Cerebellar cortex (tissue), 1 donor: ENCODE measurements around the gene SULT1A1.
"Not testable (repeated sequence)": the region's sequence is repeated elsewhere in the genome, so short reads cannot be mapped to it uniquely, and the experiment has no call there.

Experiments
- DNase-seq: peaks from one replicate; pipeline ENCODE4 v3.0.0-alpha.2; 2015; ENCODE audit warnings: low spot score

The SULT1A1 gene

GRCh38 chr16:28608867-28609596, 812 bp downstream of the SULT1A1 start:
- not testable (repeated sequence) for DNase-seq

- DNase-seq = not testable (repeated sequence)
These were observed 1.4 kb downstream of the SULT1A1 start for GRCh38 chr16:28608496-28608808.

DNA sequence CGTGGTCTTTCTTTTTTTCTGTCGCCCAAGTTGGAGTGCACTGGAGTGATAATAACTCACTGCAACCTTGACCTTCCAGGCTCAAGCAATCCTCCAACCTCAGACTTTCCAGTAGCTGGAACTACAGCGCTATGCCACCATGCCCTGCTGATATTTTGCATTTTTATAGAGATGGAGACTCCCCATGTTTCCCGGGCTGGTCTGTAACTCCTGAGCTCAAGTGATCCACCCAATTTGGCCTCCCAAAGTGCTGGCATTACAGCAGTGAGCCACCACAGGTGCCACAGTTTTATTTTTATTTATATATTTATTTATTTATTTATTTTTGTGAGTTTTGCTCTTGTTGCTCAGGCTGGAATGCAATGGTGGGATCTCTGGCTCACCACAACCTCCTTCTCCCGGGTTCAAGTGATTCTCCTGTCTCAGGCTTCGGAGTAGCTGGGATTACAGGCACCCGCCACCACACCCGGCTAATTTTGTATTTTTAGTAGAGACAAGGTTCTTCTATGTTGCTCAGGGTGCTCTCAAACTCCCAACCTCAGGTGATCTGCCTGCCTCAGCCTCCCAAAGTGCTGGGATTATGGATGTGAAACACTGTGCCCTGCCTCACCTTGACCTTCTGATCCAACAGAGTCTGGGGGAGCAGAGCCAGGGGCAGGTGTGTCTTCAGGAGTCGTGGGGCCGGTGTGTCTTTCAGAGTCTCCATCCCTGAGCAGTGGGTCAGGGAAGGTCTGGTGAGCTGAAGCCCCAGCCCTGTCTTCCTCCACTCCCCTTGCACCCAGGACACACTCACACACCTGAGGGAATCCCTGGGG, 2.0 kb downstream of the SULT1A1 start:
- not testable (repeated sequence) for DNase-seq

- DNase-seq = no peak
These were observed 2.7 kb downstream of the SULT1A1 start for GRCh38 chr16:28607116-28607623.

DNA sequence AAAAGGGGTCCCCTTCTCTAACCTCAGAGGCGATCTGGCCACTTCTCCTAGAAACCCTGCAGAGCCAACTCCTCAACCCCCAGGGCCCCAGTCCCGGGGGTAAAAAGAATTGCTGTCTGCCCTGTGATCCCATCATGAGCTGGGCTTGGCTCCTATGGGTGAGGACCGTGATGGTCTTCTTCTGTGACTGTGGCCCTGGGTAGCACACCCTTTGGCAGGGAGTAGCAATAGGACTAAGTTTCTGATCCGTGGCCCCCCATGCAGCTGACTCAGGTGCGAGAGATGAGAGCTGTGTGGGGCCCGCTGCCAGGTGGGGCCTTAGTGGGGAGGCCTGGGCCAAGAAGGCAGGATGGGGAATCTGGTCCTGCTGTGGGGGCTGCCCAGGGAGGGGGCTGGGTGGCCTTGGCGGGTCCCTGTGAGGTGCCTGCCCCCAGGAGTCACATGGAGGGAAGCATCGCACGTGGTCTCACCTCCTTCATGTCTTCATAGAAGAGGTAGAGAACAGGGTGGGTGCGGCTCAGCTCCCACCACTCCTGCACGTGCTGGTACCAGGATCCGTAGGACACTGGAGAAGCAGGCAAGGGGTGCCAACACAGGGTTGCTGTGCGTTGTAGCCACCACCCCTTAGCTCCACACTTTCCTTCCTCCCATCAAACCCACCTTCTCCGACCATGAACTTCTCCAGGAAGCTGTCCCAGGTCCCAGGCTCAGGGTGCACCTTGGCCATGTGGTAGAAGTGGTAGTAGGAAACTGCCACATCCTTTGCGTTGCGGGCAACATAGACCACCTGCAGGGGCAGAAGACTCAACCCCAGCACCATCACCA, 3.3 kb downstream of the SULT1A1 start:
- DNase-seq = no peak

DNA sequence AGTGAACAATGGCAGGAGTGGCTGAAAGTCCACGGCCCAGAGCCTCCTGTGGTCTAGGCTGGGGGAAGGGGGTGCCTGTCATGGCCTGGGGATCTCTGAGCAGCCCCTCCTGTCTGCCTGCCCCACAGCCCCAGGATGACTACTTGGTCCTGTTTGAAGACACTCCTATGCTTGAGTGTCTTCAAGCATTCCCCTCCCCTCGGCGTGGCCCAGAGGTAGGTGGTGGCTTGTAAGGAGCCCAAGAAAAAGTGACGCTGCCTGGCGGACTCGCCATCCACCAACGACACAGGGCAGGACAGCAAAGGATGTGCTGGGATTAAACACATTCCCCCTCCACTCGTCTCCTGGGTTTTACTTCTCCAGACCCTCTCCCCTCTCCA, 5.7 kb downstream of the SULT1A1 start:
- DNase-seq = no peak

GRCh38 chr16:28603381-28604185, 6.3 kb downstream of the SULT1A1 start:
- no peak for DNase-seq

GRCh38 chr16:28602529-28602928, 7.3 kb downstream of the SULT1A1 start:
- DNase-seq = no peak

- not testable (repeated sequence) for DNase-seq
These were observed 7.8 kb downstream of the SULT1A1 start for GRCh38 chr16:28602062-28602461.

DNA sequence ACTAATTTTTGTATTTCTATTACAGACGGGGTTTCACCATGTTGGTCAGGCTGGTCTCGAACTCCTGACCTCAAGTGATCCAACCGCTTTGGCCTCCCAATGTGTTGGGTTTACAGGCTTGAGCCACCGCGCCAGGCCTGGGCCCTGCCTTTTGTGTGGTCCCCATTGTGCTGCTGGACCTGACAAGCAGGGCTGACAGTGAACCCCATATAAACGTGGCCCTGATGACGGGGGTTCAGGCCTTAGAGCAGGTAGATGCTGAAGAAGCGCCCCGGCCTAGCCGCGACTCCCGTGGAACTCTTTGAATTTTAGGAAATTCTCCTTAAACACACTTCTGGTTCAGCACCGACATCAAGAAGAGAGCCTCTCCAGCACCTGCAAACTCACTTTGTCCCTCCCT, 8.3 kb downstream of the SULT1A1 start:
- not testable (repeated sequence) for DNase-seq

GRCh38 chr16:28600965-28601364, 8.9 kb downstream of the SULT1A1 start:
- DNase-seq = not testable (repeated sequence)

DNA sequence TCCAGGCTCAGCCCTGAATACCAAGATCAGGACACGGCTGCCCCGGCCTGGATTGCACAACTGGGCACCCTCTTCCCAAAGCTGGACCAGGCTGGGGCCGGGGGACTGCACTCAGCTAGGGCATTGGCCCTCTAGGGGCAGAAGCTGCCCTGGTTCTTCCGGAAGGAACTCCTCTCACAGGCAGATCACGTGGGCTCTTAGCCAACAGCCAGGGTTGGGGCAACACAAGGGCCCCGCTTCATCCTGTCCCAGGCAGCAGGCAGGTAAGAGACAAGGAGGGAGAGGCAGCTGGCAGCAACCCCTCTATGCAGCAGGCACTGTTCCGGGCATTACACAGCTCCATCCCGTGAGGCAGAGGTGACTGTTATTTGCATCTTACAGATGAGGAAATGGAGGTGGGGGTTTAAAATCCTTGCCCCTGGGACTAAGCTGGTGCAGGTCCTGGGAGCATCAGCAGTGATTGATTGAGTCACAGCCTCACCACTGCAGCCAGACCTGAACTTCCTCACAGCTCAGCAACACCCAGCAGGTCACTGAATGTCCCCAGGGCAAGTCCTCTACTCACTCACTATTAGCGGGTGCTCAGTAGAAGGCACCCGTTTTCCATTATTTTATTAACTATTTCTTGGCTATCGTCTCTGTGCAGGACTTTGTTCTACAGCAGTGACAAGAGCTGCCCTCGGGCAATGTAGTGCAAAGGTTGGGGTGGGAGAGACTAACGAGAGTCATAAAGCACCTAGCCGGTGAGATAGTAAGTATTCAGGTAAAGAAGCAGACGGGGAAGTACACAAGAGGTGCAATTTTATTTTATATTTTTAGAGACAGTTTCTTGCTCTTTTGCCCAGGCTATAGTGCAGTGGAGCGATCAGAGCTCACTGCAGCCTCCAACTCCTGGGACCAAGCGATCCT, 10.2 kb downstream of the SULT1A1 start:
- DNase-seq = not testable (repeated sequence)

DNA sequence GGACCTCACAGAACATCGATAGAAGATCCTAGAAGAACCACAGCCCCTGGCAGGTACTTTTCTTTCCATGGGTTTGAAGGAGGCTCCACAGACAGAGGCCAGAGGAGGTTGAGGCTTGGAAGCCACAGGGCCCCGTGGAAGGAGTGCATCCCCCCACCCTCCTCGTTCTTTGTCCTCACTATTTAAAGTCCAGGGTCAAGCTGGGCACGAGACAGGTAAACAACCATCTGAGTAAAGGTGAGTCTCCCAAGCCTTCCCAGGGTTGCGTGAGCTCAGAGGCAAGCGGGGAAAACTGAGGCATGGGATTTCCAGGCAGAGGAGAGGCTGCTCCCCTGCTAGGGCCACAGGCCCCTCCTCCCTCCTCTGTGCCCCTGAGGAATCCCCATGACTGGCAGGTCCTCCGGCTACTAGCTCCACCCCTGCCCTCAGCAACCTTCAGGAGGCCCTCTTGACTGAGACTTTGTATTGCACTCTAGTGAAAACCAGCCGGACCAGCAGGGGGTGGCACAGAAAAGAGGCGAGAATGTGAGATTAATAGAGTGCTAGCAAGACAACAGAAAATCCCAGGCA, 12.1 kb downstream of the SULT1A1 start:
- no peak for DNase-seq

DNA sequence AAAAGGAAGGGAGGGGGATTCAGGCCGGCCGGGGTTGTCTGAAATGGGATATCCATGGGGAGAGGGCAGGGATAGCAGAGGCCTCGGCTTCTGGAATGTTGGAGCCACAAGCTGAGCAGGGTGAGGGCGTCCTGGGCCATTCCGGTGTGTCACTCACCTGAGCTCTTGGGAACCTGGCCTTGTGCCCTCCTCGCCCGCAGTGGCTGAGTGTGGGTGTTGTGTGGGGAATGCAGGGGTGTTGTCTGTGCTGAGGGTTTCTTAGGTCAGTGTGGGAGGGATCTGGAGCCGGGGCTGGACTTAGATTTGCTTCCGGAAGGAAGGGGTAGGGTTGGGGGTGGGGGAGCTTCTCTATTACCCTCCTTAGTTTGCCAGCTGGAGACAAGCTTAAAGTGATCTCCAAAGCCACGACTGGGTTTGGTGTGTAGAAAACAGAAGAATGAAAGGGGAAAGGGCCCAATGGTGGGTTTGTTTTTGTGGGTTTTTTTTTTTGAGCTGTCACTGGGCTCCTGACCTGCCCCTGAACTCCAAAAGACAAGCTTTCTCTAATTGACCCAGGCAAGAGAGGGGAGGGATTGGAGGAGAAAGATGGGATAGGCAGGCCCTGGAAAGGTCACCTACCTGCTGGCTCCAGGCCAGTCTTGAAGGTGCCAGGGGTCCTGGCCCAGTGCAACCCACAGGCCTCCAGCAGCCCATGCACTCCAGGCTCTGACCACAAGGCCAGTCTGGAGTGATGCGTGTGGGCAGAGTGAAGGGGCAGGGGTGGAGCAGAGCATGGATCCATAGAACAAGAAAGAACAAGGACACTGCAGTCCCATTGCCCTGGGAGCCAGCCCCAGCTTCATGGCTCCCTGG, 12.8 kb downstream of the SULT1A1 start, which contains the start of gene SULT1A2:
TSS of gene SULT1A2 (minus strand) at position 211 of the 852 bp plus-strand sequence. CDS start 1,120 bp downstream, outside the sequence.
- DNase-seq = no peak

DNA sequence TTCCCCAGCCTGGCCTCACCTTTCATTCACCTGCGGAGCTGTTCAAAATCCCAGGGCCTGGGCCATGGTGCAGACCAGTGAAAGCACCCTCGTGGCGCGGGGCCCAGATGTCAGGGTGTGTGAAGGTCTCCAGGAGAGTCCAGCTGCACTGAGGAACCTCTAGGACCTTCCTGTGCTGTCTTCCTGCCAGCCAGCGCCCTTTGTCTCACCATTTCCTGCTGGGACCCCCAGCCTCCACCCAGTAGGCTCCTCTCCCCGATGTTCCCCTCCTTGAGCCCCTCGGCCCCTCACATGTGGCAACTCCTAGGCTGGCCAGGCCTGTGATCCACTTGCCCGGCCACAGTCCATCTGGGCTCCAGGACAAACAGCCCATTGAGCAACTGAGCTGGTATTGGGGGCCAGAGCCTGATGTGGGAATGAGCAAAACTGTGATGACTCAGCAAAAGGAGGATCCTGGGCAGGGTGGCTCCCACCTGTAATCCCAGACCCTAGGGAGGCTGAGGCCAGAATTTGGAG, 13.7 kb downstream of the SULT1A1 start:
- DNase-seq = no peak

DNA sequence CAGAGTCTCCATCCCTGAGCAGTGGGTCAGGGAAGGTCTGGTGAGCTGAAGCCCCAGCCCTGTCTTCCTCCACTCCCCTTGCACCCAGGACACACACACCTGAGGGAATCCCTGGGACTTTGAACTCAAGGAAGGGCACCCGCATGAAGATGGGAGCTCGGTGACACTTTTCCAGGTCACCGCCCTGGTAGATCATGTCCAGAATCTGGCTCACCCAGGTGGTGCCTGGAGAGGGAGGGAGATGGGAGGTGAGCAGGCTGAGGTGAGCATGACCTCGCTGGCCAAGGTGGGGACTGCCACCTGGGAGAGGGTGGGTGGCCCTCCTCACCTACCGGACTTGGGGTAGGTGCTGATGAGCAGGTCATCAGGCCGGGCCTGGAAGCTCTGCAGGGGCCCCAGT, 14.4 kb downstream of the SULT1A1 start:
- not testable (repeated sequence) for DNase-seq

DNA sequence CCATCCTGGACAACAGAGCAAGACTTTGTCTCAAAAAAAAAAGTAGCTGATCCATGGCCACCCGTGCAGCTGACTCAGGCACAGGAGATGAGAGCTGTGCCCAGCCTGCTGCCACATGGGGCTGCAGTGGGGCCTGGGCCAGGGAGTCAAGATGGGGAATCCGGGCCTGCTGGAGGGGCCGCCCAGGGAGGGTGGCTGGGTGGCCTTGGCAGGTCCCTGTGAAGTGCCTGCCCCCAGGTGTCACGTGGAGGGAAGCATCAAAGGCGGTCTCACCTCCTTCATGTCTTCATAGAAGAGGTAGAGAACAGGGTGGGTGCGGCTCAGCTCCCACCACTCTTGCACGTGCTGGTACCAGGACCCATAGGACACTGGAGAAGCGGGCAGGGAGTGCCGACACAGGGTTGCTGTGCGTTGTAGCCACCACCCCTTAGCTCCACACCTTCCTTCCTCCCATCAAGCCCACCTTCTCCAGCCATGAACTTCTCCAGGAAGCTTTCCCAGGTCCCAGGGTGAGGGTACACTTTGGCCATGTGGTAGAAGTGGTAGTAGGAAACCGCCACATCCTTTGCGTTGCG, 16.8 kb downstream of the SULT1A1 start:
- no peak for DNase-seq

GRCh38 chr16:28592511-28592910, 17.3 kb downstream of the SULT1A1 start:
- no peak for DNase-seq
